Loucy (cell line): ENCODE data around the gene DUSP5.

Experiments
- H2AFZ ChIP-seq: fragments of 200-600 bp; sonication (generic); 2 replicates; pipeline ENCODE4 v1.6.0; 2016; ENCODE audit warnings: antibody characterized with exemption, mild to moderate bottlenecking, low read length, moderate library complexity
- H3F3A ChIP-seq: fragments of 200-600 bp; 2 replicates; pipeline ENCODE4 v1.6.0; 2016; ENCODE audit warnings: antibody characterized with exemption, low read depth, mild to moderate bottlenecking
- H3K27me3 ChIP-seq: fragments of 200-600 bp; sonication (generic); 2 replicates; pipeline ENCODE4 v1.6.1; 2014; ENCODE audit warnings: low read length, mild to moderate bottlenecking; ENCODE audit not compliant: insufficient read depth, poor library complexity, severe bottlenecking
- H3K36me3 ChIP-seq: fragments of 200-600 bp; sonication (generic); 2 replicates; pipeline ENCODE4 v1.6.1; 2016; ENCODE audit warnings: low read length; ENCODE audit not compliant: insufficient read depth
- H3K4me1 ChIP-seq: fragments of 200-600 bp; sonication (generic); 2 replicates; pipeline ENCODE4 v1.5.1; 2014; ENCODE audit warnings: low read length, mild to moderate bottlenecking; ENCODE audit not compliant: insufficient read depth, poor library complexity, severe bottlenecking
- H3K4me2 ChIP-seq: fragments of 200-600 bp; sonication (generic); 2 replicates; pipeline ENCODE4 v1.6.0; 2014; ENCODE audit warnings: antibody characterized with exemption, low read length, low read depth, mild to moderate bottlenecking; ENCODE audit not compliant: poor library complexity, severe bottlenecking
- H3K4me3 ChIP-seq: fragments of 200-600 bp; sonication (generic); 2 replicates; pipeline ENCODE4 v1.5.1; 2014; ENCODE audit warnings: low read length, mild to moderate bottlenecking, mixed read lengths; ENCODE audit not compliant: poor library complexity, severe bottlenecking
- H3K79me2 ChIP-seq: fragments of 200-600 bp; sonication (generic); 2 replicates; pipeline ENCODE4 v1.6.1; 2014; ENCODE audit warnings: low read length; ENCODE audit not compliant: insufficient read depth
- H3K9ac ChIP-seq: fragments of 200-600 bp; sonication (generic); 2 replicates; pipeline ENCODE4 v1.6.0; 2014; ENCODE audit warnings: mild to moderate bottlenecking, low read depth, low read length, moderate library complexity; ENCODE audit not compliant: poor library complexity, severe bottlenecking
- H3K9me2 ChIP-seq: fragments of 200-600 bp; sonication (generic); replicated peaks from 2 replicates; pipeline ENCODE4 v1.6.1; 2016; ENCODE audit warnings: low read depth, low read length, mixed read lengths
- H3K9me3 ChIP-seq: fragments of 200-600 bp; sonication (generic); 2 replicates; pipeline ENCODE4 v1.6.1; 2014; ENCODE audit warnings: mild to moderate bottlenecking, antibody characterized with exemption, low read length, low read depth; ENCODE audit not compliant: insufficient read depth
- H4K20me1 ChIP-seq: fragments of 200-600 bp; sonication (generic); 2 replicates; pipeline ENCODE4 v1.6.0; 2014; ENCODE audit warnings: antibody characterized with exemption, low read length, mild to moderate bottlenecking; ENCODE audit not compliant: insufficient read depth, poor library complexity, severe bottlenecking
- EZH2phosphoT487 ChIP-seq: fragments of 200-600 bp; IDR thresholded peaks from 2 replicates; pipeline ENCODE4 v1.6.1; 2018; ENCODE audit warnings: antibody characterized with exemption, mild to moderate bottlenecking, moderate library complexity, borderline replicate concordance
- TF ChIP-seq, protein P1 (sequence below): fragments of 200-600 bp; sonication (generic); conservative IDR thresholded peaks from 2 replicates; pipeline ENCODE4 v1.5.1; 2014; ENCODE audit warnings: mild to moderate bottlenecking, antibody characterized with exemption, low read length

The DUSP5 gene

DNA sequence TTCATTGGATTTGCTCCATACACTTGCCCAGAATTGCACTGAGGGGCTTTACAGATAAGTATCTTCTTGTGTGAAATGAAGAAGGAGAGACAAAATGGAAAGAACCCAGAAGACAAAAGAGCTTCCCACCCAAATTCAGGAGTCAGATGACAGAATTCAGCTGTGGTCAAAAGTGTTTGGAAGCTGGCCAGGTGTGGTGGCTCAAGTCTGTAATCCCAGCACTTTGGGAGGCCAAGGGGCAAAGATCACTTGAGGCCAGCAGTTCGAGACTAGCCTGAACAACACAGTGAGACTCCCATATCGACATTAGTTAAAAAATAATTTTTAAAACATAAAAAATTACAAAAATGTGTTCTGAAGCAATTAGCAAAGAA lies 27.1 kb downstream of the DUSP5 start:
- H3K9me2 ChIP-seq: no peaks in the 10 kb centered on the region
- peaks cover 8% of the 10 kb centered on the region for H3K4me1 ChIP-seq
- H3K79me2 ChIP-seq: no peaks in the 10 kb centered on the region
- H3K9me3 ChIP-seq: no peaks in the 10 kb centered on the region
- H3K4me2 ChIP-seq: no peak overlapping the region
- H3K4me3 ChIP-seq: no peak overlapping the region
- H4K20me1 ChIP-seq: no peaks in the 10 kb centered on the region
- H2AFZ ChIP-seq: no peak overlapping the region
- no peaks in the 10 kb centered on the region for H3K36me3 ChIP-seq
- TF ChIP-seq, protein P1, sequence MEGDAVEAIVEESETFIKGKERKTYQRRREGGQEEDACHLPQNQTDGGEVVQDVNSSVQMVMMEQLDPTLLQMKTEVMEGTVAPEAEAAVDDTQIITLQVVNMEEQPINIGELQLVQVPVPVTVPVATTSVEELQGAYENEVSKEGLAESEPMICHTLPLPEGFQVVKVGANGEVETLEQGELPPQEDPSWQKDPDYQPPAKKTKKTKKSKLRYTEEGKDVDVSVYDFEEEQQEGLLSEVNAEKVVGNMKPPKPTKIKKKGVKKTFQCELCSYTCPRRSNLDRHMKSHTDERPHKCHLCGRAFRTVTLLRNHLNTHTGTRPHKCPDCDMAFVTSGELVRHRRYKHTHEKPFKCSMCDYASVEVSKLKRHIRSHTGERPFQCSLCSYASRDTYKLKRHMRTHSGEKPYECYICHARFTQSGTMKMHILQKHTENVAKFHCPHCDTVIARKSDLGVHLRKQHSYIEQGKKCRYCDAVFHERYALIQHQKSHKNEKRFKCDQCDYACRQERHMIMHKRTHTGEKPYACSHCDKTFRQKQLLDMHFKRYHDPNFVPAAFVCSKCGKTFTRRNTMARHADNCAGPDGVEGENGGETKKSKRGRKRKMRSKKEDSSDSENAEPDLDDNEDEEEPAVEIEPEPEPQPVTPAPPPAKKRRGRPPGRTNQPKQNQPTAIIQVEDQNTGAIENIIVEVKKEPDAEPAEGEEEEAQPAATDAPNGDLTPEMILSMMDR: no peak
- TF ChIP-seq EZH2phosphoT487: no peak
- H3F3A ChIP-seq: no peaks in the 10 kb centered on the region
- no peaks in the 10 kb centered on the region for H3K27me3 ChIP-seq
- no peak overlapping the region for H3K9ac ChIP-seq

GRCh38 chr10:110525349-110526260 lies 27.9 kb downstream of the DUSP5 start:
- no peak for TF ChIP-seq EZH2phosphoT487
- TF ChIP-seq, protein P1: no peak
- H3K4me1 ChIP-seq: peaks cover 8% of the 10 kb centered on the region

DNA sequence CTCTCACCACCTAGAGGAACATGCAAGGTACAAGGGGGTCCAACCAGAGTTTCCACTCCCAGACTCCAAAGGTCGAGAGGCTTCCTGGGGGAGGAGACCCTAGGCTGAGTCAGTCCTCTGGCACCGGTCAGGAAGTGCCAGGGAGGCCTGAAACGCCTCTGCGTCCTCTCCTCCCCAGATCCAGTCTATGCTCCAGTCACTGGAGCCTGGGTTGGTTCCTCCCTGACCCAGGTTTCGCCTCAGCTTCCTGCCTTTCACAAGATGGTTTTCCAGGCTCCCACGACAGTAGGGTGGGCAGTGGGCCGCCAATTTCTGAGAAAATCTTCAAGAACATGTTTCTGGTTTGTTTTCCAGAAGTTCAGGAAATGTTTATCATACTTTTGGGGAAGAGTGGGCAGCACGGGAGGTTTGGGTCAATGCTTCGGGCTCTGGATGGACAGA lies 30.0 kb downstream of the DUSP5 start:
- Histone ChIP-seq H3K27me3 (no peaks in the 10 kb centered on the region), H3K36me3 (no peaks in the 10 kb centered on the region), H2AFZ (no peak overlapping the region), H3K4me1 (peaks cover 1% of the 10 kb centered on the region), H3K9ac (no peak overlapping the region), H3K9me2 (no peaks in the 10 kb centered on the region), H3K9me3 (no peaks in the 10 kb centered on the region), H3K4me2 (no peak overlapping the region), H3K79me2 (no peaks in the 10 kb centered on the region), H3K4me3 (no peak overlapping the region), H4K20me1 (no peaks in the 10 kb centered on the region), H3F3A (no peaks in the 10 kb centered on the region)
- no peak for TF ChIP-seq EZH2phosphoT487
- TF ChIP-seq, protein P1: no peak

More at GRCh38 chr10:110525349-110526260, 27.9 kb downstream of the DUSP5 start:
- Histone ChIP-seq H2AFZ (no peak overlapping the region), H3K9ac (no peak overlapping the region), H3K9me3 (no peaks in the 10 kb centered on the region), H4K20me1 (no peaks in the 10 kb centered on the region), H3K27me3 (no peaks in the 10 kb centered on the region), H3K4me3 (no peak overlapping the region), H3K79me2 (no peaks in the 10 kb centered on the region), H3K9me2 (no peaks in the 10 kb centered on the region), H3K4me2 (no peak overlapping the region), H3K36me3 (no peaks in the 10 kb centered on the region), H3F3A (no peaks in the 10 kb centered on the region)
